ENCODE data around the gene TMEM231. TPM values are rescaled to one million over a fixed set of nuclear protein-coding genes. Genes with fewer than 3 reads are reported as not detected.

TMEM231 gene
- total RNA-seq, 1 donor = 2.5 TPM

DNA sequence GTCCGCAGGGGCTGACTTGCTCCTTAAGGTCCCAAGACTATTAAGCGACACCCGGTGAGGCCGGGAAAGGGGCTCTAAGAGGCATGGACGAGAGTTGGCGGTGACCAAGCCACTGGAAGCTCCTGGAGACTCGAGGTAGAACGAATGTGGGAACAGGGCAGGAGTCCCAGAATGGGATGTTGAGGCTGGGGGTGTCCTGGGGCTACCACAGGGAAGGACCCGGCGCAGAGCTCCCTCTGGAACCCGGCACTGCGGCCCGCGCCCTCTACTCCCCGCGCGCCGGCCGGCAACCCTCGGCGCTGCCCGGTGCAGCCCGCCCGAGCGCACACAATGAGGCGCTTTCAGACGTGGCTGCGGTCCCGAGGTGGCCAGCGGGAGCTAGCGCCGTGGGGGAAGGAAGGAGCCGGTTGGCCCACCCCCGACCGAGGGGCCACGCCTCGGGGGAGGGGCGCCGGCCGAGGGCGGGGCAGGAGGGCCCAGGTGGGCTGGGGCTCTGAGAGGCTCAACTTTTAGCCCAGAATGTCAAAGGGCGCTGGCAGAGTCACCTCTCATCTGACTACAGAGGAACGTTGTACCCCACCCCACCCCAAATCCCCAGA is 60.9 kb downstream of the TMEM231 start, which contains the start of gene CHST6:
CHST6 (minus strand) TSS at position 366 of the 599 bp plus-strand sequence. CDS start 15,613 bp downstream, outside the sequence.
- no peak within 1 kb of the TSS for H3K4me3 ChIP-seq (ENCODE audit: low read length)
- H3K9me3 ChIP-seq (ENCODE audit: low read depth, low read length) = no peaks in the 10 kb centered on the region
- peaks cover 18% of the 10 kb centered on the region for H3K27me3 ChIP-seq (ENCODE audit: insufficient read depth, low read length)
- H3K4me1 ChIP-seq (ENCODE audit: insufficient read depth, low read length) = peaks cover 10% of the 10 kb centered on the region

DNA sequence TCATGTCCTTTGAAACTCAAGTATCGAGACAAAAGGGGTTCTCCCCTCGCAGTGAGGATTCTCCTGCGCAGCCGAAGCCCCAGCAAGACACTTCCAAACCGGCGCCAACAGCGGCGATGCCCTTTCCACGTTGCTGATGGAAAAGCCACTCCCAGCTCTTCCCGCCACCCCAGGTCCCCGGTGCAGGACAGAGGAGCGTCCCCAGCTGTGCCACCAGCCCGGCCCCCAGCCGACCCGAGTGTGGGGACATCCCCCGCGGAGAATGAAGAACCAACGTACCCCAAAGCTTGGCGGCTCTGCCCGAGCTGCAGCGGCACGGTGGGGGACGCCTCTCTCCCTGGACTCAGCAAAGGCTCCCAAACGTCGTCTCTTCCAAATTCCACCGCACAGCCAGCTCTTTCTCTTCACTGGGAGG is 61.4 kb downstream of the TMEM231 start:
- H3K9me3 ChIP-seq (ENCODE audit: low read depth, low read length) = no peaks in the 10 kb centered on the region
- H3K4me1 ChIP-seq (ENCODE audit: insufficient read depth, low read length) = peaks cover 10% of the 10 kb centered on the region
- H3K27me3 ChIP-seq (ENCODE audit: insufficient read depth, low read length) = peaks cover 18% of the 10 kb centered on the region
- H3K4me3 ChIP-seq (ENCODE audit: low read length) = no peak overlapping the region

DNA sequence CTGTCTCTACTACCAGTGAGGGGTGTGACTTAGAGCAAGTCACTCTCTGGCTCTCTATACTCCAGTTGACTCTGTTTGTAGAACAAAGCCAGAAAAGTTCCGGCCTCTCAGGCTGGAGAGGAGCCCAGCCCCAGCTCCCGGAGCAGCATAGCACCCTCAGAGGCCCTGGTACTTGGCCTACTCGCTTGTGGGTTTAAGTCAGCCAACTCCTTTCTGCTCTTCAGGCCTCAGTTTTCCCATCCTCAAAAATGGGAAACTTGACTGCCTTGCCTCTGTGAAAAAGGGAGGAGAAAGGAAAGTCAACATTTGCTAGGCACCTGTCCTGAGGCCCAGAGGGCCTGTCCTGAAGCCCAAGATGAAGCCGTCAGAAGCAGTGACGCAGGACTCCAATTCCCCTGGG is 61.9 kb downstream of the TMEM231 start:
- peaks cover 18% of the 10 kb centered on the region for H3K27me3 ChIP-seq (ENCODE audit: insufficient read depth, low read length)
- peaks cover 10% of the 10 kb centered on the region for H3K4me1 ChIP-seq (ENCODE audit: insufficient read depth, low read length)
- H3K4me3 ChIP-seq (ENCODE audit: low read length) = no peak overlapping the region
- H3K9me3 ChIP-seq (ENCODE audit: low read depth, low read length) = no peaks in the 10 kb centered on the region

DNA sequence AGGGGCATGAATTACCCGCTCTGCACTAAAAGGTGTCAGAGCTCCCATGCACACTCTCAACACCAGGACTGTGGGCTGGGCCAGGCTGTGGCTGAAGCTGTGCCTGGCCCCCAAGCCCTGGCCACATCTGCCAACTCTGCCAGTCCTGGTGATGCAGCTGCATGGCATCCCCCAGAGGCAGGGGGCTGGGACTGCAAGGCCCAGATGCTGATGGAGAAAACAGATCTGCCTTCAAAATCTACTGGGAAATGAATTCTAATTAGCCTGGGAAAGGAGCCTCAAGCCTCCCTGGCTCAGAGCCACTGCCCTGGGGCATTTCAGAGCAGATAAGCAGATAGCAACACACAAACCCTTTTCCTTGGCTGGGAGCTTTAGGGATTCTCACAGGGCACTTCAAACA is 64.2 kb downstream of the TMEM231 start:
- no peak overlapping the region for H3K4me3 ChIP-seq (ENCODE audit: low read length)
- peaks cover 10% of the 10 kb centered on the region for H3K4me1 ChIP-seq (ENCODE audit: insufficient read depth, low read length)
- H3K9me3 ChIP-seq (ENCODE audit: low read depth, low read length) = no peaks in the 10 kb centered on the region
- peaks cover 18% of the 10 kb centered on the region for H3K27me3 ChIP-seq (ENCODE audit: insufficient read depth, low read length)

DNA sequence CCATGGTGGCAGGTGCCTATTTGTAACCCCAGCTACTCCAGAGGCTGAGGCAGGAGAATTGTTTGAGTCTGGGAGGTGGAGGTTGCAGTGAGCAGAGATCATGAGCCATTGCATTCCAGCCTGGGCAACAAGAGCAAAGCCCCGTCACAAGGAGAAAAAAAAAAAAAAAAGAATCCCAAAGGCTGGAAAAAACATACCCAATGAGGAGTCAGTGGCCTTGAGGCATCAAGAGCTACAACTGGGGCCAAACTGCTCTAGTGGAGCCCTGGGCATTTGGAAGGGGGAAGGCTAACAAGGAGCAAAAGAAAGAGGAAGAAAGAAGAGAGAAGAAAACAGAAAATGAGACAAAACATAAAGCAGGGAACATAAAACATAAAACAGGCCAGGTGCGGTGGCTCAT is 67.7 kb downstream of the TMEM231 start:
- H3K4me1 ChIP-seq (ENCODE audit: insufficient read depth, low read length) = no peaks in the 10 kb centered on the region

More for the DNA sequence above, 67.7 kb downstream of the TMEM231 start:
- no peaks in the 10 kb centered on the region for H3K27me3 ChIP-seq (ENCODE audit: insufficient read depth, low read length)
- no peaks in the 10 kb centered on the region for H3K9me3 ChIP-seq (ENCODE audit: low read depth, low read length)
- H3K4me3 ChIP-seq (ENCODE audit: low read length) = no peak overlapping the region

Other genes starting within 250 kb of the TMEM231 start
- 23.3 TPM for gene CFDP1, start 122.7 kb downstream of the TMEM231 start, total RNA-seq
- 52.9 TPM for gene TMEM170A, start 91.6 kb downstream of the TMEM231 start, total RNA-seq
- not detected for gene CHST6, start 60.8 kb downstream of the TMEM231 start, total RNA-seq
- gene CHST5, start 20.1 kb downstream of the TMEM231 start, total RNA-seq = under 0.01 TPM
- 45.1 TPM for gene GABARAPL2, start 10.1 kb upstream of the TMEM231 start, total RNA-seq
- 52.5 TPM for gene ADAT1, start 67.0 kb upstream of the TMEM231 start, total RNA-seq
- gene KARS1, start 91.4 kb upstream of the TMEM231 start, total RNA-seq = 167 TPM
- gene TERF2IP, start 91.5 kb upstream of the TMEM231 start, total RNA-seq = 91.1 TPM
- gene CPHXL2, start 120.8 kb upstream of the TMEM231 start, total RNA-seq = not detected
- 0.21 TPM for gene DUXB, start 145.2 kb upstream of the TMEM231 start, total RNA-seq
- not detected for gene CPHXL, start 170.2 kb upstream of the TMEM231 start, total RNA-seq